K562 (cell line): Measurements from ENCODE around the gene CGREF1. TPM values are rescaled to one million over a fixed set of nuclear protein-coding genes. Genes with fewer than 3 reads are reported as not detected.

Experiments
- ATAC-seq: fragments of 200-7000 bp; cut with Tn5 transposase; 3 replicates; pipeline ENCODE4 v1.9.1; 2020; ENCODE audit warnings: moderate library complexity
- BruUV-seq: library from RNA; stranded (reverse); fragments of 400-500 nt; replicated peaks from 2 replicates; lab custom pipeline; 2021; lab: Mats Ljungman, UMichigan
- CTCF ChIA-PET: fragments of 300-600 bp; formaldehyde crosslinking; extraction: SDS; loops from one replicate; lab custom pipeline; 2021; ENCODE audit warnings: low intra/inter-chr PET ratio; lab: Yijun Ruan, JAX
- POLR2A ChIA-PET: fragments of 300-600, 350-650 bp; sonication (Branson Sonifier 250); formaldehyde crosslinking; extraction: SDS; loops from one replicate; lab custom pipeline; 2021; ENCODE audit warnings: antibody characterized with exemption, inconsistent platforms; lab: Yijun Ruan, JAX
- DNase-seq, 4 experiments: peaks; one replicate each; pipeline versions ENCODE4 v3.0.0 to v3.0.0-alpha.2; 2011 to 2018; ENCODE audit warnings: low spot score in 3 of 4, mixed read lengths in 3 of 4; ENCODE audit errors: extremely low read depth in 1 of 4
- FAIRE-seq: peaks from 2 replicates; lab custom pipeline; 2011; peaks lifted over from hg19 to GRCh38; lab: Jason Lieb, UNC
- H2AFZ ChIP-seq: 2 replicates; pipeline ENCODE4 v1.6.0; 2011; ENCODE audit warnings: low read depth, low read length, control low read depth, inconsistent platforms
- H3K27ac ChIP-seq: fragments of 200-600 bp; 3 replicates; pipeline ENCODE4 v1.8.0; 2011; ENCODE audit warnings: low read depth, mild to moderate bottlenecking, control low read depth, inconsistent platforms, low read length, moderate library complexity, mixed read lengths; ENCODE audit errors: extremely low read depth
- H3K27me3 ChIP-seq, 2 experiments: fragments of 300-600 bp in 1 of 2; 2 replicates in 1 of 2; 3 replicates in 1 of 2; pipeline versions ENCODE4 v1.6.0 to v1.8.0; 2011; ENCODE audit warnings: inconsistent platforms in 2 of 2, low read length in 2 of 2, mild to moderate bottlenecking in 1 of 2, mixed read lengths in 1 of 2, moderate library complexity in 1 of 2; ENCODE audit not compliant: control insufficient read depth in 2 of 2, insufficient read depth in 2 of 2
- H3K36me3 ChIP-seq: fragments of 300-600 bp; 3 replicates; pipeline ENCODE4 v1.8.0; 2011; ENCODE audit warnings: mild to moderate bottlenecking, low read length, inconsistent platforms; ENCODE audit not compliant: control insufficient read depth, insufficient read depth
- H3K4me1 ChIP-seq, 2 experiments: fragments of 200-600 bp in 1 of 2; replicated peaks in 1 of 2; 2 replicates in 1 of 2; 3 replicates in 1 of 2; pipeline versions ENCODE4 v1.5.1 to v1.8.0; 2011; ENCODE audit warnings: inconsistent platforms in 2 of 2, low read length in 2 of 2, mild to moderate bottlenecking in 1 of 2, mixed read lengths in 1 of 2, moderate library complexity in 1 of 2; ENCODE audit not compliant: control insufficient read depth in 2 of 2, insufficient read depth in 2 of 2
- H3K4me2 ChIP-seq: 2 replicates; pipeline ENCODE4 v1.6.1; 2011; ENCODE audit warnings: low read length, control low read depth, inconsistent platforms, mixed read lengths; ENCODE audit not compliant: insufficient read depth
- H3K4me3 ChIP-seq: fragments of 200-600 bp; sonication (generic), shearing (Covaris generic); 2 replicates; pipeline ENCODE4 v1.5.1; 2016; ENCODE audit warnings: control low read depth, inconsistent platforms
- H3K79me2 ChIP-seq: fragments of 200-600 bp; 3 replicates; pipeline ENCODE4 v1.8.0; 2011; ENCODE audit warnings: low read length, inconsistent platforms; ENCODE audit not compliant: control insufficient read depth, insufficient read depth
- H3K9ac ChIP-seq, 2 experiments: 2 replicates each; pipeline versions ENCODE4 v1.6.0 to v1.6.1; 2011; ENCODE audit warnings: low read depth in 2 of 2, low read length in 2 of 2, control low read depth in 1 of 2, inconsistent platforms in 1 of 2, mild to moderate bottlenecking in 1 of 2, mixed read lengths in 1 of 2; ENCODE audit not compliant: insufficient read depth in 1 of 2
- H3K9me1 ChIP-seq: one replicate; pipeline ENCODE4 v1.6.0; 2011; ENCODE audit warnings: inconsistent platforms, mild to moderate bottlenecking, low read length, moderate library complexity; ENCODE audit not compliant: control insufficient read depth, insufficient read depth
- H3K9me3 ChIP-seq: replicated peaks from 2 replicates; pipeline ENCODE4 v1.5.1; 2011; ENCODE audit warnings: low read depth, low read length, inconsistent platforms; ENCODE audit not compliant: control insufficient read depth, insufficient read depth
- H4K20me1 ChIP-seq: replicated peaks from 2 replicates; pipeline ENCODE4 v1.6.1; 2011; ENCODE audit warnings: low read length, inconsistent platforms, mixed read lengths; ENCODE audit not compliant: control insufficient read depth, insufficient read depth
- BCOR ChIP-seq: fragments of 450-650 bp; IDR thresholded peaks from 2 replicates; pipeline ENCODE4 v1.6.1; 2016
- E2F5 ChIP-seq: sonication (generic); formaldehyde crosslinking; IDR thresholded peaks from 2 replicates; pipeline ENCODE4 v1.8.0; 2022; ENCODE audit warnings: mild to moderate bottlenecking, missing genetic modification reagents
- HMG20B ChIP-seq: fragments of 250-450 bp; sonication (Bioruptor Pico); IDR thresholded peaks from 2 replicates; pipeline ENCODE4 v1.5.0; 2021; ENCODE audit warnings: mild to moderate bottlenecking
- MBD2 ChIP-seq: sonication (generic); IDR thresholded peaks from 2 replicates; pipeline ENCODE4 v1.6.1; 2016; ENCODE audit warnings: low read depth, borderline replicate concordance
- PRDM10 ChIP-seq: fragments of 450-650 bp; IDR thresholded peaks from 2 replicates; pipeline ENCODE4 v1.6.1; 2018; ENCODE audit not compliant: partially characterized antibody
- RBM22 ChIP-seq: fragments of 200-400 bp; formaldehyde crosslinking; IDR thresholded peaks from 2 replicates; pipeline ENCODE4 v1.6.1; 2018; ENCODE audit warnings: low read length, low read depth; ENCODE audit not compliant: poor library complexity, severe bottlenecking
- XRCC4 ChIP-seq: IDR thresholded peaks from one replicate; pipeline ENCODE4 v1.6.1; 2011; ENCODE audit not compliant: insufficient read depth, insufficient read length; ENCODE audit errors: extremely low read depth
- WGBS: fragments of 100-300 bp; shearing (Covaris generic); methylation state at CpG from one replicate; pipeline ENCODE4 v1.1.6; 2016; ENCODE audit warnings: low coverage, mixed read lengths; ENCODE audit not compliant: insufficient coverage; ENCODE audit errors: missing lambda C conversion rate; 5-methylcytosine and 5-hydroxymethylcytosine counted together
- in situ Hi-C: fragments of 300-500 bp; cut with MboI; formaldehyde crosslinking; loops from 4 replicates; pipeline ENCODE4 v1.15.0; 2018; ENCODE audit warnings: inconsistent platforms, mixed read lengths
- intact Hi-C: fragments of 100-400 bp; cut with micrococcal nuclease; formaldehyde crosslinking; loops from 2 replicates; pipeline ENCODE4 v1.14.2; 2022
- polyA plus RNA-seq, 8 experiments: library from polyadenylated mRNA; depleted of rRNA in 4 of 8; stranded (reverse) in 5 of 8; unstranded in 3 of 8; fragments of >200 nt; fragmentation: Nextera tagmentation in 2 of 8; fragmentation: Illumina TruSeq in 1 of 8; extraction: Ambion mirVana in 2 of 8; extraction: Trizol in 1 of 8; gene quantifications; 2 replicates each; pipeline versions ENCODE4 v1.2.1 to v1.2.3, GENCODE V29; 2011 to 2014; ENCODE audit warnings: inconsistent platforms in 1 of 8, missing spikeins in 1 of 8
- total RNA-seq, 7 experiments: library from RNA; depleted of rRNA in 6 of 7; stranded (reverse); fragments of >200 nt in 6 of 7; fragmentation: Illumina TruSeq in 2 of 7; extraction: Trizol in 2 of 7; gene quantifications; 2 replicates each; pipeline versions ENCODE4 v1.2.1 to v1.2.3, GENCODE V29; 2011 to 2021; ENCODE audit warnings: low replicate concordance in 1 of 7

The CGREF1 gene
- total and polyA plus RNA-seq, 9 of the 15 experiments (the other 6 are each of a cell fraction or from before 2014, with no cell fraction given), result 0.07 to 0.50 (median 0.37) TPM

- Histone ChIP-seq H4K20me1 (no peaks in the 10 kb centered on the region), H3K9me3 (no peaks in the 10 kb centered on the region), H3K4me3 (no peak overlapping the region), H3K36me3 (no peaks in the 10 kb centered on the region), H3K4me1 (peaks cover under 1 to 5% of the 10 kb centered on the region in 2 experiments; a peak in 3 of 5 replicates), H3K79me2 (no peaks in the 10 kb centered on the region), H3K27ac (no peak overlapping the region), H3K4me2 (no peak overlapping the region), H3K27me3 (no peaks in the 10 kb centered on the region), H2AFZ (no peak overlapping the region), H3K9ac (no peak overlapping the region), H3K9me1 (no peaks in the 10 kb centered on the region)
- CTCF ChIA-PET, result no interaction called here
- in situ Hi-C loops, result no loop called here
- ATAC-seq (no peak), DNase-seq (no peak), FAIRE-seq (no peak)
- BruUV-seq, result no TSS peak
- TF ChIP-seq HMG20B (no peak), BCOR (no peak), XRCC4 (no peak), MBD2 (no peak), PRDM10 (peak; percentile 59), RBM22 (no peak), E2F5 (no peak)
- 37% methylated on average over 8 of the region's 8 CpGs for WGBS
- POLR2A ChIA-PET, result interaction anchor here (1.2 kb wide), 1 partner anchor 9 kb away, joined by 4 read pairs; no protein-coding TSS in a partner anchor
- intact Hi-C loops, result no loop called here
These were observed 46.2 kb upstream of the CGREF1 start for GRCh38 chr2:27164960-27165763.
